ENCODE measurements around the gene HOXD13. TPM values are rescaled to one million over a fixed set of nuclear protein-coding genes. Genes with fewer than 3 reads are reported as not detected.

HOXD13 gene
- total RNA-seq, 1 experiment from 2014 or later: not detected

GRCh38 chr2:176129813-176130146, 37.3 kb downstream of the HOXD13 start:
- Histone ChIP-seq H3K36me3 (ENCODE audit: control insufficient read depth, insufficient read depth, low read length) (no peaks in the 10 kb centered on the region), H3K4me3 (ENCODE audit: low read depth, low read length) (peak overlapping the region; percentile 32), H3K4me1 (peaks cover 25% of the 10 kb centered on the region), H3K9me3 (no peaks in the 10 kb centered on the region), H3K27me3 (replicated peaks; ENCODE audit: control insufficient read depth, insufficient read depth, low read length) (peaks cover 17% of the 10 kb centered on the region)
- no TSS peak for BruUV-seq (replicated peaks)
- Mint-ChIP-seq H3K9me3 (ENCODE audit: unreplicated experiment) (no peaks in the 10 kb centered on the region), H3K27me3 (ENCODE audit: insufficient read depth, unreplicated experiment) (peaks cover 64% of the 10 kb centered on the region), H3K4me1 (ENCODE audit: low read depth, unreplicated experiment) (peaks cover 29% of the 10 kb centered on the region), H3K4me3 (ENCODE audit: unreplicated experiment) (peak overlapping the region; percentile 66), H3K36me3 (ENCODE audit: insufficient read depth, unreplicated experiment) (no peaks in the 10 kb centered on the region), H3K27ac (ENCODE audit: unreplicated experiment) (no peak overlapping the region)
- intact Hi-C loops (cut with micrococcal nuclease; ENCODE audit: unreplicated experiment): loop anchor here (10.0 kb wide), 2 partner anchors 255 to 685 kb away; no protein-coding TSS in a partner anchor
- TF ChIP-seq CTCF (IDR thresholded peaks at IDR 0.05; ENCODE audit: insufficient read depth in 1 of 2, low read depth in 1 of 2, low read length in 1 of 2, severe bottlenecking in 1 of 2, unreplicated experiment in 1 of 2): no peak
- DNase-seq: no peak
- ChIA-PET POLR2A (no interaction called here), CTCF (no interaction called here)

GRCh38 chr2:176130147-176130956, 37.8 kb downstream of the HOXD13 start:
- no peak for TF ChIP-seq CTCF (IDR thresholded peaks at IDR 0.05; ENCODE audit: insufficient read depth in 1 of 2, low read depth in 1 of 2, low read length in 1 of 2, severe bottlenecking in 1 of 2, unreplicated experiment in 1 of 2)
- BruUV-seq (replicated peaks): no TSS peak
- H3K36me3 ChIP-seq (ENCODE audit: control insufficient read depth, insufficient read depth, low read length): no peaks in the 10 kb centered on the region
- Mint-ChIP-seq H3K27ac (ENCODE audit: unreplicated experiment) (no peak overlapping the region), H3K36me3 (ENCODE audit: insufficient read depth, unreplicated experiment) (no peaks in the 10 kb centered on the region), H3K4me3 (ENCODE audit: unreplicated experiment) (peak overlapping the region; percentile 66), H3K27me3 (ENCODE audit: insufficient read depth, unreplicated experiment) (peaks cover 66% of the 10 kb centered on the region), H3K9me3 (ENCODE audit: unreplicated experiment) (no peaks in the 10 kb centered on the region), H3K4me1 (ENCODE audit: low read depth, unreplicated experiment) (peaks cover 29% of the 10 kb centered on the region)
- H3K4me3 ChIP-seq (ENCODE audit: low read depth, low read length): peak overlapping the region; percentile 32
- CTCF ChIA-PET: interaction anchor here (1.1 kb wide), 1 partner anchor 424 kb away, joined by 4 read pairs; no protein-coding TSS in a partner anchor
- POLR2A ChIA-PET: interaction anchor here (0.6 kb wide), 1 partner anchor 445 kb away, joined by 4 read pairs; no protein-coding TSS in a partner anchor
- no peaks in the 10 kb centered on the region for H3K9me3 ChIP-seq
- H3K4me1 ChIP-seq: peaks cover 25% of the 10 kb centered on the region
- H3K27me3 ChIP-seq (replicated peaks; ENCODE audit: control insufficient read depth, insufficient read depth, low read length): peaks cover 17% of the 10 kb centered on the region
- intact Hi-C loops (cut with micrococcal nuclease; ENCODE audit: unreplicated experiment): no loop called here
- peak in 1 of 2 experiments; percentile 42 for DNase-seq

GRCh38 chr2:176130957-176131847, 38.7 kb downstream of the HOXD13 start:
- no TSS peak for BruUV-seq (replicated peaks)
- intact Hi-C loops (cut with micrococcal nuclease; ENCODE audit: unreplicated experiment): no loop called here
- H3K36me3 ChIP-seq (ENCODE audit: control insufficient read depth, insufficient read depth, low read length): no peaks in the 10 kb centered on the region
- H3K27me3 ChIP-seq (replicated peaks; ENCODE audit: control insufficient read depth, insufficient read depth, low read length): peaks cover 17% of the 10 kb centered on the region
- no peak for TF ChIP-seq CTCF (IDR thresholded peaks at IDR 0.05; ENCODE audit: insufficient read depth in 1 of 2, low read depth in 1 of 2, low read length in 1 of 2, severe bottlenecking in 1 of 2, unreplicated experiment in 1 of 2)
- CTCF ChIA-PET: interaction anchor here (1.1 to 1.3 kb wide), 2 partner anchors 324 to 423 kb away, joined by 3 to 4 read pairs; no protein-coding TSS in a partner anchor
- Mint-ChIP-seq H3K4me3 (ENCODE audit: unreplicated experiment) (peak overlapping the region; percentile 66), H3K36me3 (ENCODE audit: insufficient read depth, unreplicated experiment) (no peaks in the 10 kb centered on the region), H3K27me3 (ENCODE audit: insufficient read depth, unreplicated experiment) (peaks cover 62% of the 10 kb centered on the region), H3K27ac (ENCODE audit: unreplicated experiment) (no peak overlapping the region), H3K9me3 (ENCODE audit: unreplicated experiment) (no peaks in the 10 kb centered on the region), H3K4me1 (ENCODE audit: low read depth, unreplicated experiment) (peaks cover 34% of the 10 kb centered on the region)
- POLR2A ChIA-PET: interaction anchor here (0.6 kb wide), 1 partner anchor 444 kb away, joined by 4 read pairs; no protein-coding TSS in a partner anchor
- peaks cover 30% of the 10 kb centered on the region for H3K4me1 ChIP-seq
- H3K4me3 ChIP-seq (ENCODE audit: low read depth, low read length): no peak overlapping the region
- DNase-seq: no peak
- H3K9me3 ChIP-seq: no peaks in the 10 kb centered on the region
